HFF-Myc (cell line): ENCODE measurements around the gene RXRB.

Experiments used
- DNase-seq: peaks from one replicate; pipeline ENCODE4 v3.0.0-alpha.2; 2011; ENCODE audit warnings: low read depth; ENCODE audit errors: extremely low read depth
- H3K4me3 ChIP-seq: replicated peaks from 2 replicates; pipeline ENCODE4 v1.5.1; 2011; ENCODE audit warnings: low read depth, mild to moderate bottlenecking, control low read depth, low read length
- CTCF ChIP-seq: IDR thresholded peaks from 2 replicates; pipeline ENCODE4 v1.5.1; 2012; ENCODE audit warnings: mild to moderate bottlenecking, low read depth, low read length, control low read depth; ENCODE audit errors: missing control alignments

The RXRB gene

GRCh38 chr6:33171016-33171879 is 29.2 kb downstream of the RXRB start:
- no peak for TF ChIP-seq CTCF
- no peak overlapping the region for H3K4me3 ChIP-seq
- no peak for DNase-seq

GRCh38 chr6:33170176-33171015 is 30.1 kb downstream of the RXRB start:
- no peak for TF ChIP-seq CTCF
- H3K4me3 ChIP-seq: no peak overlapping the region
- DNase-seq: no peak

- no peak for DNase-seq
- no peak for TF ChIP-seq CTCF
- H3K4me3 ChIP-seq: no peak overlapping the region
Observed at GRCh38 chr6:33169291-33170175, 30.9 kb downstream of the RXRB start.

- no peak for DNase-seq
- no peak for TF ChIP-seq CTCF
- no peak overlapping the region for H3K4me3 ChIP-seq
Observed at GRCh38 chr6:33168639-33169038, 31.8 kb downstream of the RXRB start.

- no peak for DNase-seq
- no peak for TF ChIP-seq CTCF
- H3K4me3 ChIP-seq: no peak overlapping the region
Observed at GRCh38 chr6:33168284-33168601, 32.2 kb downstream of the RXRB start.
